ENCODE data around the gene ZER1.
"Not testable (repeated sequence)": the region's sequence is repeated elsewhere in the genome, so short reads cannot be mapped to it uniquely, and the experiment has no call there.

Gene ZER1

GRCh38 chr9:128787659-128788058, 15.9 kb upstream of the ZER1 start:
- DNase-seq (ENCODE audit: low spot score) = no peak

GRCh38 chr9:128786681-128787601, 15.2 kb upstream of the ZER1 start, which contains the start of gene TBC1D13:
Gene TBC1D13, plus strand, starts transcription at chr9:128787253. Its CDS starts 101 bp downstream, at chr9:128787354.
- peak; percentile 86 for DNase-seq (ENCODE audit: low spot score)

- DNase-seq (ENCODE audit: low spot score) = no peak
These were observed 13.7 kb upstream of the ZER1 start for GRCh38 chr9:128785427-128785826.

- DNase-seq (ENCODE audit: low spot score) = no peak
These were observed 10.9 kb upstream of the ZER1 start for GRCh38 chr9:128782669-128783068.

GRCh38 chr9:128781187-128782070, 9.7 kb upstream of the ZER1 start:
- no peak for DNase-seq (ENCODE audit: low spot score)

GRCh38 chr9:128780093-128780492, 8.4 kb upstream of the ZER1 start:
- not testable (repeated sequence) for DNase-seq (ENCODE audit: low spot score)

GRCh38 chr9:128774804-128775203, 3.1 kb upstream of the ZER1 start:
- no peak for DNase-seq (ENCODE audit: low spot score)

GRCh38 chr9:128773049-128773448, 1.3 kb upstream of the ZER1 start:
- no peak for DNase-seq (ENCODE audit: low spot score)

GRCh38 chr9:128771094-128771721, 519 bp downstream of the ZER1 start:
- DNase-seq (ENCODE audit: low spot score) = peak; percentile 18

GRCh38 chr9:128770286-128771030, 1.3 kb downstream of the ZER1 start:
- DNase-seq (ENCODE audit: low spot score) = no peak

- DNase-seq (ENCODE audit: low spot score) = no peak
These were observed 3.1 kb downstream of the ZER1 start for GRCh38 chr9:128768606-128769005.

GRCh38 chr9:128765499-128765898, 6.2 kb downstream of the ZER1 start:
- no peak for DNase-seq (ENCODE audit: low spot score)

GRCh38 chr9:128764361-128764760, 7.4 kb downstream of the ZER1 start:
- DNase-seq (ENCODE audit: low spot score) = no peak

- no peak for DNase-seq (ENCODE audit: low spot score)
These were observed 8.9 kb downstream of the ZER1 start for GRCh38 chr9:128762671-128763449.

- no peak for DNase-seq (ENCODE audit: low spot score)
These were observed 14.1 kb downstream of the ZER1 start for GRCh38 chr9:128757602-128758001.

- DNase-seq (ENCODE audit: low spot score) = no peak
These were observed 18.1 kb downstream of the ZER1 start for GRCh38 chr9:128753627-128754026.

GRCh38 chr9:128750926-128751595, 20.7 kb downstream of the ZER1 start:
- DNase-seq (ENCODE audit: low spot score) = no peak

- DNase-seq (ENCODE audit: low spot score) = no peak
These were observed 24.5 kb downstream of the ZER1 start for GRCh38 chr9:128747241-128747640.

GRCh38 chr9:128743421-128743820, 28.3 kb downstream of the ZER1 start:
- no peak for DNase-seq (ENCODE audit: low spot score)

- DNase-seq (ENCODE audit: low spot score) = no peak
These were observed 29.3 kb downstream of the ZER1 start for GRCh38 chr9:128742401-128742800.

Data from SW480 (cell line).